ENCODE measurements around the gene ELAPOR1.
A peak's percentile ranks its signal among the peaks of the same experiment; 100 is the strongest.

ELAPOR1 gene

DNA sequence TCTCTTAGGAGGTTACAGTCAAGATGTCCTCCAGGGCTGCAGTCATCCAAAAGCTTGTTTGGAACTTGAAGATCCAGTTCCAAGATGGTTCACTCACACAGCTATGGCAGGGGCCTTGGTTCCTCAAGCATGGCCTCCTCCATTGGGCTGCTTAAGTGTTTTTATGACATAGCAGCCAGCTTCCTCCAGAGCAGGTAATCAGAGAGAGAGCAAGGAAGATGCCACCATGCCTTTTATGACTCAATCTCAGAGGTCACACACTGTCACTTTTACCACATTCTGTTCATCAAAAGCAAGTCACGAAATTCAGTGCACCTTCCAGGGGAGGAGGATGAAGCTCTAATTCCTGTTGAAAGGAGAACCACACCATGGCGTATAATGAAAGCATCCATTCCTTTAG is 17.1 kb downstream of the ELAPOR1 start:
- TF ChIP-seq SPI1 (IDR thresholded peaks at IDR 0.05; ENCODE audit: borderline replicate concordance, low read depth), result no peak
- TF ChIP-seq, protein P1, sequence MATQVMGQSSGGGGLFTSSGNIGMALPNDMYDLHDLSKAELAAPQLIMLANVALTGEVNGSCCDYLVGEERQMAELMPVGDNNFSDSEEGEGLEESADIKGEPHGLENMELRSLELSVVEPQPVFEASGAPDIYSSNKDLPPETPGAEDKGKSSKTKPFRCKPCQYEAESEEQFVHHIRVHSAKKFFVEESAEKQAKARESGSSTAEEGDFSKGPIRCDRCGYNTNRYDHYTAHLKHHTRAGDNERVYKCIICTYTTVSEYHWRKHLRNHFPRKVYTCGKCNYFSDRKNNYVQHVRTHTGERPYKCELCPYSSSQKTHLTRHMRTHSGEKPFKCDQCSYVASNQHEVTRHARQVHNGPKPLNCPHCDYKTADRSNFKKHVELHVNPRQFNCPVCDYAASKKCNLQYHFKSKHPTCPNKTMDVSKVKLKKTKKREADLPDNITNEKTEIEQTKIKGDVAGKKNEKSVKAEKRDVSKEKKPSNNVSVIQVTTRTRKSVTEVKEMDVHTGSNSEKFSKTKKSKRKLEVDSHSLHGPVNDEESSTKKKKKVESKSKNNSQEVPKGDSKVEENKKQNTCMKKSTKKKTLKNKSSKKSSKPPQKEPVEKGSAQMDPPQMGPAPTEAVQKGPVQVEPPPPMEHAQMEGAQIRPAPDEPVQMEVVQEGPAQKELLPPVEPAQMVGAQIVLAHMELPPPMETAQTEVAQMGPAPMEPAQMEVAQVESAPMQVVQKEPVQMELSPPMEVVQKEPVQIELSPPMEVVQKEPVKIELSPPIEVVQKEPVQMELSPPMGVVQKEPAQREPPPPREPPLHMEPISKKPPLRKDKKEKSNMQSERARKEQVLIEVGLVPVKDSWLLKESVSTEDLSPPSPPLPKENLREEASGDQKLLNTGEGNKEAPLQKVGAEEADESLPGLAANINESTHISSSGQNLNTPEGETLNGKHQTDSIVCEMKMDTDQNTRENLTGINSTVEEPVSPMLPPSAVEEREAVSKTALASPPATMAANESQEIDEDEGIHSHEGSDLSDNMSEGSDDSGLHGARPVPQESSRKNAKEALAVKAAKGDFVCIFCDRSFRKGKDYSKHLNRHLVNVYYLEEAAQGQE (IDR thresholded peaks at IDR 0.05; ENCODE audit: insufficient replicate concordance, low read depth), result no peak
- TF ChIP-seq, protein P2, sequence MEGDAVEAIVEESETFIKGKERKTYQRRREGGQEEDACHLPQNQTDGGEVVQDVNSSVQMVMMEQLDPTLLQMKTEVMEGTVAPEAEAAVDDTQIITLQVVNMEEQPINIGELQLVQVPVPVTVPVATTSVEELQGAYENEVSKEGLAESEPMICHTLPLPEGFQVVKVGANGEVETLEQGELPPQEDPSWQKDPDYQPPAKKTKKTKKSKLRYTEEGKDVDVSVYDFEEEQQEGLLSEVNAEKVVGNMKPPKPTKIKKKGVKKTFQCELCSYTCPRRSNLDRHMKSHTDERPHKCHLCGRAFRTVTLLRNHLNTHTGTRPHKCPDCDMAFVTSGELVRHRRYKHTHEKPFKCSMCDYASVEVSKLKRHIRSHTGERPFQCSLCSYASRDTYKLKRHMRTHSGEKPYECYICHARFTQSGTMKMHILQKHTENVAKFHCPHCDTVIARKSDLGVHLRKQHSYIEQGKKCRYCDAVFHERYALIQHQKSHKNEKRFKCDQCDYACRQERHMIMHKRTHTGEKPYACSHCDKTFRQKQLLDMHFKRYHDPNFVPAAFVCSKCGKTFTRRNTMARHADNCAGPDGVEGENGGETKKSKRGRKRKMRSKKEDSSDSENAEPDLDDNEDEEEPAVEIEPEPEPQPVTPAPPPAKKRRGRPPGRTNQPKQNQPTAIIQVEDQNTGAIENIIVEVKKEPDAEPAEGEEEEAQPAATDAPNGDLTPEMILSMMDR (IDR thresholded peaks at IDR 0.05; ENCODE audit: insufficient read depth, low read length), result no peak
- TF ChIP-seq GABPA (IDR thresholded peaks at IDR 0.05; ENCODE audit: low read depth), result no peak
- TF ChIP-seq POLR2AphosphoS5 (IDR thresholded peaks at IDR 0.05; ENCODE audit: low read depth), result no peak
- DNase-seq (ENCODE audit: low read depth in 1 of 2, low spot score in 1 of 2), result no peak
- Histone ChIP-seq H3K27ac (replicated peaks) (no peak overlapping the region), H3K4me3 (replicated peaks; ENCODE audit: insufficient read depth, low read length) (no peak overlapping the region), H3K27me3 (ENCODE audit: insufficient read depth, poor library complexity, severe bottlenecking) (no peaks in the 10 kb centered on the region)

DNA sequence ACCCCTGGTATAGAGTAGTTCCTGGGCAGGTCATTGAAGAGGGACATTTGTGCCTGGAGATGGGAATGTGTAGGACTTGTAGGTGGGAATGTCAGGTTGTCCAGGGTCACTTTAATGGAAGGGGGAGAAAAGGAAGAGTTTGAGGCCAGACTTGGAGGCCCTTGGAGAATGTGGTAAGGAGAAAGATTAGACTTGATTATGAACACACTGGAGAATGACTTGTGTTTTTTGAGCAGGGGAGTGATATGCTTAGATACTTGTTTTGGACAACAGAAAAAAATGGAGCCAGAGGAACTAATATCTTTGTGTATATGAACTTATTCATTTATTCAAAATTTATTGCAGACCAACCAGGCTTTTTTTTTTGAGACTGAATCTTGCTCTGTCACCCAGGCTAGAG is 17.9 kb downstream of the ELAPOR1 start:
- Histone ChIP-seq H3K27me3 (ENCODE audit: insufficient read depth, poor library complexity, severe bottlenecking) (no peaks in the 10 kb centered on the region), H3K4me3 (replicated peaks; ENCODE audit: insufficient read depth, low read length) (no peak overlapping the region), H3K27ac (replicated peaks) (no peak overlapping the region)
- no peak for TF ChIP-seq POLR2AphosphoS5 (IDR thresholded peaks at IDR 0.05; ENCODE audit: low read depth)
- TF ChIP-seq, protein P1 (IDR thresholded peaks at IDR 0.05; ENCODE audit: insufficient replicate concordance, low read depth), result no peak
- DNase-seq (ENCODE audit: low read depth in 1 of 2, low spot score in 1 of 2), result no peak

DNA sequence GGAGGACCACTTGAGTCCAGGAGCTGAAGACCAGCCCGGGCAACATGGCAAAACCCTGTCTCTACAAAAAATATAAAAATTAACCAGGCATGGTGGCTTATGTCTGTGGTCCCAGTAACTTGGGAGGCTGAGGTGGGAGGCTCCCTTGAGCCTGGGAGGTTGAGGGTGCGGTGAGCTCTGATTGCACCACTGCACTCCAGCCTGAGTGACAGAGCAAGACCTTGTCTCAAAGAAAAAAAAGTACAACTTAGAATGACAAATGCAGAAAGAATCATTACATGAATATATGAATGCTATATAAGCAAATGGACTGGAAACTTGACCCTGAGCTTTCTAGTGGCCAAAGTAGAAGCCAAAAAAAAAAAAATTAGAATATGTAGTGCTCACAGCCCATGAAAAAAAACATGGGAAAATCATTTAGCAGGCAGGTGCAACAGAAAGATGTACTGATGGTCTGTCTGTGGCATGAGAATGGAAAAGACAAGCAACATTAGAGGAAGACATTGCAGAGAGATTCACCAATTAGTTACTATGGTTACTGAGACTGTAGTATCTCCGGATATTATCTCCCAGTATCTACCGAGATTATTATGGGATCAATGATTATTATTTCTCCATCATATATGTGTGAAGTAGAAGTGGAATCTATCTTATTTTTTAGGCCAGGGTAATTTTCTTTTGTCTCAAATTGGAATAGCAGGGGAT is 19.2 kb downstream of the ELAPOR1 start:
- H3K4me3 ChIP-seq (replicated peaks; ENCODE audit: insufficient read depth, low read length), result no peak overlapping the region
- TF ChIP-seq, protein P2 (IDR thresholded peaks at IDR 0.05; ENCODE audit: insufficient read depth, low read length), result no peak
- TF ChIP-seq SPI1 (IDR thresholded peaks at IDR 0.05; ENCODE audit: borderline replicate concordance, low read depth), result no peak
- no peak for TF ChIP-seq POLR2AphosphoS5 (IDR thresholded peaks at IDR 0.05; ENCODE audit: low read depth)
- TF ChIP-seq, protein P1 (IDR thresholded peaks at IDR 0.05; ENCODE audit: insufficient replicate concordance, low read depth), result no peak
- TF ChIP-seq GABPA (IDR thresholded peaks at IDR 0.05; ENCODE audit: low read depth), result no peak
- no peaks in the 10 kb centered on the region for H3K27me3 ChIP-seq (ENCODE audit: insufficient read depth, poor library complexity, severe bottlenecking)
- no peak for DNase-seq (ENCODE audit: low read depth in 1 of 2, low spot score in 1 of 2)
- H3K27ac ChIP-seq (replicated peaks), result peak overlapping the region; percentile 34

Measured in HL-60 (cell line).